ENCODE measurements around the gene FGF18.
A peak's percentile ranks its signal among the peaks of the same experiment; 100 is the strongest.

Gene FGF18

DNA sequence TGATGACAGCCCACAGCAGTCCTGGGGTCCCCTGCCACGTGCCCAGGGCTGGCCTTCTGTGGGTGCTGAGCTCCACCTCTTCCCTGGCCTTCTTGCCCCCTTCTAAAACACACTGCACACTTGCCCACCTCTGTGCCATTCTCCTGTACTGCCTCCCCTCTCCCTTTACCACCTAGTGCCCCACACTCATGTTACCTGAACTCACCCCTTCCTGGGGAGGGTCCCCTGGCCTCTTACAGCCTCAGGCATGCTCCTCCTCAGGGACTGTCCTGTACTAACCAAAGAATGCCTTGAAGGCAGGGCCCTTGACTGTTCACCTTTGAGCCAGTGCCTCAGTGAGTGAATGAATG lies 60.3 kb downstream of the FGF18 start:
- intact Hi-C loops (cut with DNase I; ENCODE audit: low total_unique reads), result no loop called here
- Histone ChIP-seq H3K9me3 (no peaks in the 10 kb centered on the region), H3K36me3 (no peaks in the 10 kb centered on the region), H3K27me3 (no peaks in the 10 kb centered on the region), H3K4me3 (no peak overlapping the region), H3K27ac (no peak overlapping the region), H3K4me1 (peaks cover 0 to 66% (median 27%) of the 10 kb centered on the region in 4 donors)
- TF ChIP-seq, protein P1, sequence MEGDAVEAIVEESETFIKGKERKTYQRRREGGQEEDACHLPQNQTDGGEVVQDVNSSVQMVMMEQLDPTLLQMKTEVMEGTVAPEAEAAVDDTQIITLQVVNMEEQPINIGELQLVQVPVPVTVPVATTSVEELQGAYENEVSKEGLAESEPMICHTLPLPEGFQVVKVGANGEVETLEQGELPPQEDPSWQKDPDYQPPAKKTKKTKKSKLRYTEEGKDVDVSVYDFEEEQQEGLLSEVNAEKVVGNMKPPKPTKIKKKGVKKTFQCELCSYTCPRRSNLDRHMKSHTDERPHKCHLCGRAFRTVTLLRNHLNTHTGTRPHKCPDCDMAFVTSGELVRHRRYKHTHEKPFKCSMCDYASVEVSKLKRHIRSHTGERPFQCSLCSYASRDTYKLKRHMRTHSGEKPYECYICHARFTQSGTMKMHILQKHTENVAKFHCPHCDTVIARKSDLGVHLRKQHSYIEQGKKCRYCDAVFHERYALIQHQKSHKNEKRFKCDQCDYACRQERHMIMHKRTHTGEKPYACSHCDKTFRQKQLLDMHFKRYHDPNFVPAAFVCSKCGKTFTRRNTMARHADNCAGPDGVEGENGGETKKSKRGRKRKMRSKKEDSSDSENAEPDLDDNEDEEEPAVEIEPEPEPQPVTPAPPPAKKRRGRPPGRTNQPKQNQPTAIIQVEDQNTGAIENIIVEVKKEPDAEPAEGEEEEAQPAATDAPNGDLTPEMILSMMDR (IDR thresholded peaks at IDR 0.05), result no peak
- no peak for DNase-seq

DNA sequence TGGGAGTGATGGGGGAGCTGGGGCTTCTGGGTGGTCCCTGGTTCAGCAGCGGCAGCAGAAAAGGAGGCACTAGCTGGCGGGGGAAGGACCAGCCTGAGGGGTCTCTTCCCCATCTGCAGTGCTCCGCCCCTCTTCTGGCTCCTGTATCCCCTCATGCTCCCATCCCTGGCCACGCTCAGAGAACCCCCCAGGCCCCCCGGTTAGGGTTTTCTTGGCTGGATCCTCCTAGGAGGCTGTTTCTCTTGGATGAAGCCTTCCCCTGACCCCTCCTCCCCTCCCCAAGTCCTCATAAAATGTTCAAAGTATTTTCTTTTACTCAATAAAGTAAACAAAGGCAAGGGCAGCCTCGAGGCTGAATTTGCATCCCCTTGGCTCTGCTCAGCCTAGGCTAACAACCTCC lies 60.8 kb downstream of the FGF18 start:
- no peak for DNase-seq
- peaks cover 0 to 66% (median 27%) of the 10 kb centered on the region in 4 donors for H3K4me1 ChIP-seq
- H3K4me3 ChIP-seq, result no peak overlapping the region
- TF ChIP-seq, protein P1 (IDR thresholded peaks at IDR 0.05), result no peak
- H3K36me3 ChIP-seq, result no peaks in the 10 kb centered on the region
- no peaks in the 10 kb centered on the region for H3K27me3 ChIP-seq
- H3K27ac ChIP-seq, result no peak overlapping the region
- intact Hi-C loops (cut with DNase I; ENCODE audit: low total_unique reads), result no loop called here
- no peaks in the 10 kb centered on the region for H3K9me3 ChIP-seq

DNA sequence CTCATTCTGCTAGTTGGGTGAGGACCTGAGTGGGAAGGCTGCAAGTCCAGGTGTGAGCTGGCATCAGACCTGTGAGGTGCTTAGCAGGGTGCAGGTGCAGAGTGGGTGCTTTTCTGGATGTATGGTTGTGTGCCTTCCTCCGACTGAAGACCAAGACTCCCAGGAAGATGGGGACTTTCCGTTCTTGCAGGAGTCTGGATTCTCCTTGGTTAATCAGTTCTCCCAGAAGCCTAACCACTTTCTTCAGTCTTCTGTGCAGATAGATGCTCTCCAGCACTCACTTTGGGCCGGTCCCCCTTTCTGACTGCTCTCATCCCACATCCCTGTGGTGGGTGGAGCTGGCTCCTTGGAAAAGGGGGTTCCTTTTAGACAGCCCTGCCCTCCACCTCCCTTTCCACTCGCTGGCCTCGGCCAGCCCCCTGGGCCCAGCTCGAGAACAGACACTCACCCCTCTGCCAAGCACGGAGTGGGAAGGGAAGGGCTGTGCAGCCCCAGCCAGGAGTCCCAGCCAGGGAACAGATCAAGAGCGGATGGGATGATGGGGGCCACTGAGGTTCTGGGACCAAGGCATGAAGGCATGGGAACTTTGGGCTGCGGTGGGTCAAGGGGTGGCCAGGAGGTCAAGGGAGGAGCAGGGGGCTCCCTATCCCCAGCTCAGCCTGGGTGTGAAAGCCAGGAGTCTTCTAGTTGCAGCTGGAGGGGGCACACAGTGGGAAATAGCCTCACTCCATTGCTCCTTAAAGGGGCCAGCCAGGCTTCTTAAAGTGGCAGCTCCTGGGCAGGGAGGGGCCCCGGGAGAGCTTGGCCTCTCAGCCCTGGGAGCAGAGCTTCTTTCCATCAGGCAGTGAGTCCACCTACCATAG lies 62.4 kb downstream of the FGF18 start:
- intact Hi-C loops (cut with DNase I; ENCODE audit: low total_unique reads), result no loop called here
- no peaks in the 10 kb centered on the region for H3K9me3 ChIP-seq
- TF ChIP-seq, protein P1 (IDR thresholded peaks at IDR 0.05), result no peak
- no peak overlapping the region for H3K4me3 ChIP-seq
- H3K36me3 ChIP-seq, result no peaks in the 10 kb centered on the region
- no peak overlapping the region for H3K27ac ChIP-seq
- DNase-seq, result no peak
- no peaks in the 10 kb centered on the region for H3K27me3 ChIP-seq
- peaks cover 0 to 66% (median 27%) of the 10 kb centered on the region in 4 donors for H3K4me1 ChIP-seq

DNA sequence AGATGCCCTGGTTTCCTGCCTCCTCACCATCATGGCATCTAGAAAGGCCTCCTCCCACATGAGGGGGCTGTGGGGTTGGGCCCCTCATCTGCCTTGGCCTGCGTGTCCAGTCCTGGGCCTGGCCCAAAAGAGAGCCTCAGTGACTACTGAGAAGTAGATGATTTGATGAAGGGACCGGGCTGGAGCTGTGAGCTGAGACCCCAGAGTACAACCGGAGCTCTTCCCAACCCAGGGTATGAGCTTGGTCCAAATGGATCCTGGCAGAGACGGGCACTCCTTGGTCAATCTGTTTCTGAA lies 62.9 kb downstream of the FGF18 start:
- no peaks in the 10 kb centered on the region for H3K27me3 ChIP-seq
- no peaks in the 10 kb centered on the region for H3K9me3 ChIP-seq
- H3K4me1 ChIP-seq, result peaks cover 0 to 60% (median 24%) of the 10 kb centered on the region in 4 donors
- H3K36me3 ChIP-seq, result no peaks in the 10 kb centered on the region
- intact Hi-C loops (cut with DNase I; ENCODE audit: low total_unique reads), result no loop called here
- H3K4me3 ChIP-seq, result no peak overlapping the region
- TF ChIP-seq, protein P1 (IDR thresholded peaks at IDR 0.05), result no peak
- DNase-seq, result no peak
- no peak overlapping the region for H3K27ac ChIP-seq

DNA sequence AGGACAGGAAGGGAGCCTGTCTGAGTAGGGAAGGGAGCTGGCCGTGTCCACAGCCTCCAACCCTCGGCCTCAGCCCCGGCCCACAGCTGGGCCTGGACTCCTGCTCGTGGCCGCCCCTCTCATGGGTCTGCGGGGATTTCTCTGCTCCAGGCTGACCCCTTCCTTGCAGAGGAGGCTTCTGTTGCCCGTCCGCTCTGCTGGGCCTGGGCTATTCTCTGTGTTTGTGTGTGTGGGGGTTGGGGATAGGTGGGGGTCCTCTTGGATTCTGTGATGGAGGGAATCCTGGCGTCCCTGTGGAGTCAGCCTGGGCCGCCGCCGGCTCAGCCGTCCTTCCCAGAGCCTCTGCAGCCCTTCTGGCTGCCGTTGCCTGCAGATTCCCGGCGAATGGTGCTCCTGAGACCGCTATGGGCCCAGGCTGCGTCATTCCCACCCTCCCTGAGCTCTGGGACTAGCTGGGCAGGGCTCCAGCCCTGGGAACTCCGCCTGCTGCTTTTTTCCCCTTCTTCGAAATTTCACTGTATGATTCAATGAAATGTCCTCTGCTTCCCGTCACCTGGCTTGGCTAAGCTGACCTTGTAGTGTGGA lies 64.2 kb downstream of the FGF18 start:
- H3K27me3 ChIP-seq, result no peaks in the 10 kb centered on the region
- peaks cover 0 to 52% (median 21%) of the 10 kb centered on the region in 4 donors for H3K4me1 ChIP-seq
- intact Hi-C loops (cut with DNase I; ENCODE audit: low total_unique reads), result no loop called here
- no peaks in the 10 kb centered on the region for H3K36me3 ChIP-seq
- no peaks in the 10 kb centered on the region for H3K9me3 ChIP-seq
- H3K27ac ChIP-seq, result peak overlapping the region; percentile 62 to 68
- TF ChIP-seq, protein P1 (IDR thresholded peaks at IDR 0.05), result no peak
- peak; percentile 88 to 95 for DNase-seq
- no peak overlapping the region for H3K4me3 ChIP-seq

Measured in tibial artery (tissue), 4 donors.